Left ventricle myocardium inferior (tissue), 1 donor: ENCODE measurements around the gene BNIP5. TPM values are rescaled to one million over a fixed set of nuclear protein-coding genes. Genes with fewer than 3 reads are reported as not detected.

Experiments
- DNase-seq: peaks from one replicate; pipeline ENCODE4 v3.0.0-alpha.2; 2020
- H3K27ac ChIP-seq: fragments of 200-600 bp; replicated peaks from 2 replicates; pipeline ENCODE4 v1.8.0; 2021
- H3K27me3 ChIP-seq: fragments of 200-600 bp; 2 replicates; pipeline ENCODE4 v1.8.0; 2021; ENCODE audit warnings: low read depth
- H3K36me3 ChIP-seq: fragments of 200-600 bp; 2 replicates; pipeline ENCODE4 v1.8.0; 2021
- H3K4me1 ChIP-seq: fragments of 200-600 bp; 2 replicates; pipeline ENCODE4 v1.8.0; 2021
- H3K4me3 ChIP-seq: fragments of 200-600 bp; 2 replicates; pipeline ENCODE4 v1.8.0; 2021; ENCODE audit warnings: mild to moderate bottlenecking, moderate library complexity
- H3K9me3 ChIP-seq: fragments of 200-600 bp; replicated peaks from 2 replicates; pipeline ENCODE4 v1.8.0; 2021
- intact Hi-C: fragments of 100-400 bp; cut with micrococcal nuclease; formaldehyde crosslinking; loops from one replicate; pipeline ENCODE4 v1.11.0; 2022
- total RNA-seq: library from RNA; stranded (reverse); fragmentation: NEBNext Ultra II Directional; extraction: Animal tissue kit (Norgen Biotek cat#: 25700); gene quantifications from one replicate; pipeline ENCODE4 v1.2.1, GENCODE V29; 2021
- TF ChIP-seq, protein P1 (sequence below): fragments of 200-600 bp; IDR thresholded peaks from 2 replicates; pipeline ENCODE4 v1.8.0; 2021; ENCODE audit warnings: antibody characterized with exemption, mild to moderate bottlenecking, borderline replicate concordance
- donor health status: DM: no; HTN: yes; CAD: no; lungs with severe emphysema.

Gene BNIP5
- total RNA-seq, 1 donor from 2014 or later: not detected

DNA sequence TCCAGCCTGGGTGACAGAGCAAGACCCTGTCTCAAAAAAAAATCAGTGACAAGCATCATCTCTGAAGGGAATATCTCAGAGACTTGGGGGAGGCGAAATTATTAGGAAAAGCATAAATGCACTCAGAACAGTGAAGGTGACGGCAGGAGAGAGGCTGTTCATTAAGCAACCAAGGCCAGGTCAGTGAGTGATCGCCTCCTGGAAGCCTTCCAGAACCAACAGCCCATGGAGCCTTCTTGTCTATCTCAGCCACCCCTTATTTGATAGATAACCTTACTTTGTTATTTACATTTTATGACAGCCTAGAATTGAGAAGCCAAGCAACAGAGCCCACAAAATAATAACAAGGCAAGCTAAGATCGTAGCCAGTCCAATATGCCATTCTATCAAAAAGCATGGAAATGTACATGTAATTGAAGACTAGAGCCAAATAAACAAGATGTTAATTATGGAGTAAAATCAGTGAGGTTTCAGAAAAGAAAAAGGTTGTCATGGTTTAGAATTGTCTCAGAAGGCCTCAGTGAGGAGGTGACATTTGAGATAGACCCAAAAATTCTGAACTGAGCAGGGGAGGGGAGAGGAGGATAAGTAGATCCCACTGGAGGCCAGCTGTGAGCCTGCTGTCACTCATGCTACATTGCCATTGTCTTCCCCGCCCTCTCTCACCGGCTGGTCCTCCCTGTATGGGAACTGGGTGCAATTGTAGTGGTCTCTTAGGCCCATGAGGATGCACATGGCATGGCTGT is 17.8 kb downstream of the BNIP5 start:
- Histone ChIP-seq H3K4me1 (no peaks in the 10 kb centered on the region), H3K4me3 (no peak overlapping the region), H3K27me3 (peaks cover 72% of the 10 kb centered on the region), H3K36me3 (no peaks in the 10 kb centered on the region), H3K9me3 (no peaks in the 10 kb centered on the region), H3K27ac (no peak overlapping the region)
- intact Hi-C loops: no loop called here
- TF ChIP-seq, protein P1, sequence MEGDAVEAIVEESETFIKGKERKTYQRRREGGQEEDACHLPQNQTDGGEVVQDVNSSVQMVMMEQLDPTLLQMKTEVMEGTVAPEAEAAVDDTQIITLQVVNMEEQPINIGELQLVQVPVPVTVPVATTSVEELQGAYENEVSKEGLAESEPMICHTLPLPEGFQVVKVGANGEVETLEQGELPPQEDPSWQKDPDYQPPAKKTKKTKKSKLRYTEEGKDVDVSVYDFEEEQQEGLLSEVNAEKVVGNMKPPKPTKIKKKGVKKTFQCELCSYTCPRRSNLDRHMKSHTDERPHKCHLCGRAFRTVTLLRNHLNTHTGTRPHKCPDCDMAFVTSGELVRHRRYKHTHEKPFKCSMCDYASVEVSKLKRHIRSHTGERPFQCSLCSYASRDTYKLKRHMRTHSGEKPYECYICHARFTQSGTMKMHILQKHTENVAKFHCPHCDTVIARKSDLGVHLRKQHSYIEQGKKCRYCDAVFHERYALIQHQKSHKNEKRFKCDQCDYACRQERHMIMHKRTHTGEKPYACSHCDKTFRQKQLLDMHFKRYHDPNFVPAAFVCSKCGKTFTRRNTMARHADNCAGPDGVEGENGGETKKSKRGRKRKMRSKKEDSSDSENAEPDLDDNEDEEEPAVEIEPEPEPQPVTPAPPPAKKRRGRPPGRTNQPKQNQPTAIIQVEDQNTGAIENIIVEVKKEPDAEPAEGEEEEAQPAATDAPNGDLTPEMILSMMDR: no peak
- DNase-seq: no peak

DNA sequence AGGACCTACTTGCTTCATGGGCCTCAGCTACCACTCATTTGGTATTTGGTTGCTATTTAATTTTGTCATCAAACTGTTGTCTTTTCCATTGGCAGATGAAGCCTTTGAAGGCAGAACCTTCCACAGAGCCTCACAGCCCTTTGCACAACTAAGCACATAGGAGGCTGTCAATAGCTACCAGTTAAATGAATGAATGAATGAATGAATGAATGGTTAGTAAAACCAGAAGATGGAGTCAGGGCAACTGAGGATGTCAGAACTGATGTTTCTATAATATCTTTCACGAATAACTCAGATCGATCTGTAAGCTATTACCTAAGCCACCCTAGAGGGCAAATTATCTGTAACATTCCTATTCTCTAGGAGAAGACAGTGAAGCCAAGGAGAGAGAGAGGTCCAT is 19.1 kb downstream of the BNIP5 start:
- Histone ChIP-seq H3K27ac (no peak overlapping the region), H3K4me1 (no peaks in the 10 kb centered on the region), H3K9me3 (no peaks in the 10 kb centered on the region), H3K36me3 (no peaks in the 10 kb centered on the region), H3K4me3 (no peak overlapping the region), H3K27me3 (peaks cover 61% of the 10 kb centered on the region)
- TF ChIP-seq, protein P1: no peak
- DNase-seq: no peak
- intact Hi-C loops: no loop called here

DNA sequence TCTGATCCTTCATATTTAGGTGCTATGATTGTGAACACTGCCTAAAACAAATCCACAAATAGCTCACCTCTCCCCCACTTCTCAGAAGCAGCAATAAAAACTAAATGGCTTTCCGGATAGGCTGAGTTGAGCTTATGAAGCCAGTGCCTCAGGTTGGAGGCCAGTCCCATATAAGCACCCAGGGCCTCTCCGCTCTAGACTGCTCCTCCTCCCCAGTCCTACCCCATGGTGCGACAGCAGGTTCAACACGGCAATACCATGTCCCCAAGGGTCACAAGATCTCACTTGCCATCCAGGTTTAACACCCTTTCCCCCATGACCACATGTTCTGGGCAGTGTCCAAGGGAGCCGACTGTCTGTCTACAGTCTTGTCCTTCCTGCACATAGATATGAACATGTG is 20.8 kb downstream of the BNIP5 start:
- Histone ChIP-seq H3K27me3 (peaks cover 62% of the 10 kb centered on the region), H3K4me3 (no peak overlapping the region), H3K36me3 (no peaks in the 10 kb centered on the region), H3K27ac (no peak overlapping the region), H3K4me1 (no peaks in the 10 kb centered on the region), H3K9me3 (no peaks in the 10 kb centered on the region)
- TF ChIP-seq, protein P1: no peak
- DNase-seq: no peak
- intact Hi-C loops: no loop called here

DNA sequence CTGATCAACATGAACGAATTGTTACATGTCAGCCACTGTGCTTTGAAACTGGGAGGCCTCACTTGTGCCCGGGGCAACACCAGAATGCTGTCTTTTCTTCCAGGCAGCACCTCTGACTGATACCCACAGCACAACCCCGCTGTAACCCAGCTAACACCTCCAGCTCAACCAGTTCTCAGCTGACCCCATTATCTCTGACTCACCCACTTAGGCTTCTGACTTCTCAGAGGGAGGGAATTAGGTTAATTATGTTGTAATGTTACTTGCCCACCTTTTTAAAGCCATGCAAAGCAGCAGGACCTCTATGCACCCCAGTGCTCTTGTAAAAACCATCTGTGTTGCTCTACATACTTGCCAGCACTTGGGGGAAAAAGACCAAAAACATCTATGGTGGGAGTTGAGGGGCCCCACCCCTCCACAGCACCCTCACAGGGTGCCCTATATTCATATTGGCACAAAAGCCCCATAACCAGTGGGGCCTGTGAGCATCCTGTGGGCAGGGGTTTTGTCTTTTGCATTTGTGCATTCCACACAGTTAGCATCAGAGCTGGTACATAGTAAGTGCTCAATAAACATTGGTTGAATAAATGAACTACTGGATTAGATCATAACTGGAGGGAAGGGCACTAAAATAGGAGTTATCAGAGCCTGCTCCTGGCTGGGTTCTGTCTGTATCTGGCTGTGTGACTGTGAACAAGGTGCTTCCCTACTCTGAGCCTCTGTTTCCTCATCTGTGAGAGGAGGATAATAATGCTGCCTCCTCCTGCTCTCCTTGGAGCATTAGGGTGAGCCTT is 22.3 kb downstream of the BNIP5 start:
- Histone ChIP-seq H3K27ac (no peak overlapping the region), H3K4me1 (no peaks in the 10 kb centered on the region), H3K27me3 (peaks cover 62% of the 10 kb centered on the region), H3K4me3 (no peak overlapping the region), H3K9me3 (no peaks in the 10 kb centered on the region), H3K36me3 (no peaks in the 10 kb centered on the region)
- TF ChIP-seq, protein P1: no peak
- DNase-seq: no peak
- intact Hi-C loops: no loop called here

DNA sequence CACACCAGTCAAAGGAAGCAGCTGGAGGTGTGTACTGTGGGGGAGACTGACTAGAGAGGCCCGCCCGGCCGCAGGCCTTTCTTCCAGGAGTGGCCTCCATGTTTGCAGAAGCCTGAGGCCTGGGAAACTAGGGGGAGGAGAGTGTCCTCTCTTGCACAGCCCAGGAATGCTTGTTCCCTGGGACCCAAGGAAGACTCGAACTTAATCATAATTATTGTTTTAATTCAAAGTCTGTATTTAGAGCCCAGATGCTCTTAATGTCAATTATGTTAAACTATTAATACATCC is 23.1 kb downstream of the BNIP5 start:
- Histone ChIP-seq H3K36me3 (no peaks in the 10 kb centered on the region), H3K4me1 (no peaks in the 10 kb centered on the region), H3K4me3 (no peak overlapping the region), H3K27ac (no peak overlapping the region), H3K9me3 (no peaks in the 10 kb centered on the region), H3K27me3 (peaks cover 62% of the 10 kb centered on the region)
- TF ChIP-seq, protein P1: no peak
- intact Hi-C loops: no loop called here
- DNase-seq: no peak
